GM19395 (cell line): ENCODE results near the gene ERCC3.
"Not testable (repeated sequence)": the region's sequence is repeated elsewhere in the genome, so short reads cannot be mapped to it uniquely, and the experiment has no call there.

Experiments used
- ATAC-seq: cut with Tn5 transposase; IDR thresholded peaks from one replicate; pipeline ENCODE4 v1.9.1; 2021; ENCODE audit warnings: mild to moderate bottlenecking, moderate library complexity; ENCODE audit not compliant: unreplicated experiment

The ERCC3 gene

DNA sequence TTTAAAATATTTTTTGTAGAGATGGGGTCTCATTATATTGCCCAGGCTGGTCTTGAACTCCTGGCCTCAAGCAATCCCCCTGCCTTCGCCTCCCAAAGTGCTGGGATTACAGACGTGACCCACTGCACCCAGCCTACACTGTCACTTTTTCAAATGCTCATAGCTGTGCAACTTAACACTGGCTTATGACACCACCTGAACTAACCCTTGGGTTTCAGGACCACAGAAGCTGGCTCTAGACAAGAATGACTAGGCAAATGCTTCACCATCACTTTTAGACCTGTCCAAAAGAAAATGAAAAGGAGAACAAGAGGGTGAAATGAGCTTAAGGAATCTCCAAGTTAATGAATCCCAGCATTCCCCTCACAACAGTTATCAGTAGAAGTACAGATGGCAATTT, 13.3 kb downstream of the ERCC3 start:
- ATAC-seq: no peak

DNA sequence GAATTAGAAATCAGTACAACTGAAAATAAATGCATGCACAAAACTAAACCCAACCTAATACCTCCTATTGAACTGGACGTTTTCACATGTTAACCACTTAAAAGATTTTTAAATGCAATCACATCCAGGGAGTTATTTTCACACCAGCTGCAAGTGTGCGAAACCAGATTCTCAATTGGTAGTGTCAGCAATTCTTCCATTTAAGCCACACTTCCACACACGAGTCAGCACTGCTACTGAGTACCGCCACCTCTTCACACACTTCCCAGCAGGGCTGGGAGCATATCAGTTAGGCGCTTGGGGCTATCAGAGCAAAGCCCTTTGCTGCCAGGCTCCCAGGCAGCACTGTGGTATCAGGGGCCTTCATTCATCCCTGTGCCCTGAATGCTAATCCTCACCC, 14.2 kb downstream of the ERCC3 start:
- ATAC-seq: no peak

DNA sequence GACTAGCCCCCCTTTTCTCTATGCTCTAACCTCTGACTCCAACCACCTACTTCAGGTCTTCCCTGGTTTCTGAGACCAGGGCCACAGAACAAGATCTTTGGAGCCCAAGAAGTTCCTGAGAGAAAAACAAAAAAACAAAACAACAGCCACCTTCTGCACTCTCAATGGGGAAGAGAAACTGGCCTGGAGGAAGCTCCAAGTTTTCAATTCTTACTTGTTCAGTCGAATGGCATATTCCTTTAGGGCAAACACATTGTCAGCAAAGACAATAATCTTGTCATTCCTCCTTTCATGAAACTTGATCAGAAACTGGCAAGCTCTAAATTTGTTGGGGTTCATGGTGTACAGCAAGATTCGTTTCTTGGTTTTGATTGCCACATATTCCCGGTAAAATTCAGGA, 15.0 kb downstream of the ERCC3 start:
- no peak for ATAC-seq

DNA sequence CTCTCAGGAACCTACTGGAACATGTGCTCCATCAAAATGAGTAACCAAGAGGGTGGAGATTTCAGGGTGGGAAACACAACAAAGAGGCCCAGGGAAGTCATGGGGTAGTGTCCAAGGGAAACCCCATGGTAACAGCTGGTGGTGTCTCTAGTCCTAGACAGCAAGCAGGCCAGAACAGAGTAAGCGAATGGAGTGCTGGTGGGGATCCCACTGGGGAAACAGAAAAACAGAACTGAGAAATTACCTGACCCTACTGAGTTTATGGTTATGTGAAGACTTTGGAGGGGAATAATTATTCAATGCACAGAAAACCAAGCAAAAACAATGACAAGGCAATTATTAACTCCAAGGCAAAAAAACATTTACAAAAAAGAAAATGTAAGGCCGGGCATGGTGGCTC, 16.9 kb downstream of the ERCC3 start:
- ATAC-seq: peak; percentile 78

- ATAC-seq: no peak
Observed at GRCh38 chr2:127275789-127276188, 18.2 kb downstream of the ERCC3 start.

DNA sequence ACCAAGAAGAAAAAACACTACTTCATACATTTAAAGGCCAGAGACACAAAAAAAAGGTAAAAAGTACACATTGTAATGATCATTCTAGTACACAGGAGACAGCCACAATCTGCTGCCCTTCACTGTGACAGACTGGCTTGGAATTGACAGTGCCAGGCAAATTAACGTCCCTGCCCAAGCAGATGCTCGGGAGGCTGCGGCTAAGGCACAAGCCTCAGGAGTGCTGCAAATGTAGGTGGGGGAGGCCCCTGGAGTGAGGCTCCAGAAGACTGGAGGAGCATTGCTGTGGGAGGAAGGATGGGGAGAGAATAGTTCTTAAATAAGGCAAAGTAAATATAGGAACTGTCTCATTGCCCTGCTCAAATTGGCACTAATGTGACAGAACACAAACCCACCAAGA, 18.6 kb downstream of the ERCC3 start:
- no peak for ATAC-seq

GRCh38 chr2:127270663-127271062, 23.3 kb downstream of the ERCC3 start:
- no peak for ATAC-seq

DNA sequence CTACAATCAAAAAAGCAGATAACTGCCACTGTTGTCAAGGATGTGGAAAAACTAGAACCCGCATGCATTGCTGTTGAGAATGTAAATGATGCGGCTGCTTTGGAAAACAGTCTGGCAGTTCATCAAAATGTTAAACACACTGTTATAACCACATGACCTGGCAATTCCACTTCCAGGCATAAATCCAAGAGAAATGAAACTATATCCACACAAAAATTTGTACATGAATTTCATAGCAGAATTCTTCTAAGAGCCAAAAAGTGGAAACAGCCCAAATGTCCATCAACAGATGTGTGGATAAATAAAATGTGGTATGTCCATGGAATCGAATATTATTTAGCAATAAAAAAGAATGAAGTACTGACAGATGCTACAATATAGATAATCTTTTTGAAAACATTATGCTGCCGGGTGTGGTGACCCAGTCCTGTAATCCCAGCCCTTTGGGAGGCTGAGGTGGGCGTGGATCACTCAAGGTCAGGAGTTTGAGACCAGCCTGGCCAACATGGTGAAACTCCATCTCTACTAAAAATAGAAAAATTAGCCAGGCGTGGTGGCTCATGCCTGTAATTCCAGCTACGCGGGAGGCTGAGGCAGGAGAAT, 32.0 kb downstream of the ERCC3 start:
- ATAC-seq: no peak

- no peak for ATAC-seq
Observed at GRCh38 chr2:127259355-127259754, 34.6 kb downstream of the ERCC3 start.

DNA sequence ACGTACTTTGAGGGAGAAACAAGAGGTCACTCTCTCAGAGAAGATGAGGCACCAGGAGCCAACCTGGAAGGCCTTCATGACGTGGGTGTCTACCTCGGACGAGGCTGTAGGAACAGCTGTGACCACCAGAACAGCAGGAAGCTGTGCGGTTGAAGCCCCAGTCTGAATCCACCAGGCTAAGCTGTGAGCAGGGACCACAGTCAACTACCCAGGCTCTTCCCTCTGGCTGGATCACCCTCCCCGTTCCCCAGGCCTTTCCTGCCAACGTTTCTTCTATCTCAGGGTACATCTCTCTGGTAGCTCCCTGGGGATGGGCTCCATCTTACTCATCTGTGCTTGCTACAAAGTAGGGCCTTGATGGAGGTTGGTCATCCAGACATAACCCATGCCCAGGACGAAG, 37.1 kb downstream of the ERCC3 start:
- ATAC-seq: no peak

DNA sequence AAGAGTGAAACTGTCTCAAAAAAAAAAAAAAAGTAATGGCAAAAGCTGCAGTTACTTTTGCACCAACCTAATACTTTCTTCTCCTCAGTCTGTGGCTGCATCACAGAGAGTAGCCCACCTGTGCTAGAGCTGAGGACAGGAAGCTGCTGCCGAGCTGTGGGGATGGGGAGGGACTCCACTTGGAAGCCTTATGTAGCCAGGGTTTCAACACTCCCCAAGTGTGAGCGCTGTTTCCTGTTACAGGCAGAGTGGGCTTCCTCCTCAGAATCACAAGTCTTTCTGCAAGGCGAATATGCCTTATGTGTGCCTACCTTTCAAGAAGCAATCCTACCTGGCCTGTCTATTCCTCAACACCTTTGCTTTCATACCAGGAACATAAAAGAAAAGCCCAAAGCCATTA, 37.6 kb downstream of the ERCC3 start:
- no peak for ATAC-seq

DNA sequence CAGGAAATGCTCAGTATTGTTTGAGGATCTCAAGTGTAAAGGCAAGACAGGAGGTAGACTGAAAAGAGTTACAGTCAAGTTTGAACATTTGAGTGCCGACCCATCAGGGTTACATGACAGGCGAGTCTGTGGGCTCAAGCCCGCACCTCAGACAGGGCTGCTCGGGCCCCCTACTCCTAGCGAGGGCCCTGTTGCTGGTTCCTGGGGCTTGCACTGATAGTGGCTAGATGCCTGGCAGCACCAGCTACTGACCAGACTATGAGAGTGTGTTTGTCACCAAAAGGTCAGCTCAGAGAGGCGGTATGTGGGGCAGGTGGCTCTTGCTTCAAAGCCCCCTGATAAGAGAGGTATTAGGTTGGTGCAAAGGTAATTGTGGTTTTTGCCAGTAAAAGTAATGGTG, 38.2 kb downstream of the ERCC3 start:
- ATAC-seq: no peak

GRCh38 chr2:127255146-127255545, 38.8 kb downstream of the ERCC3 start:
- no peak for ATAC-seq

DNA sequence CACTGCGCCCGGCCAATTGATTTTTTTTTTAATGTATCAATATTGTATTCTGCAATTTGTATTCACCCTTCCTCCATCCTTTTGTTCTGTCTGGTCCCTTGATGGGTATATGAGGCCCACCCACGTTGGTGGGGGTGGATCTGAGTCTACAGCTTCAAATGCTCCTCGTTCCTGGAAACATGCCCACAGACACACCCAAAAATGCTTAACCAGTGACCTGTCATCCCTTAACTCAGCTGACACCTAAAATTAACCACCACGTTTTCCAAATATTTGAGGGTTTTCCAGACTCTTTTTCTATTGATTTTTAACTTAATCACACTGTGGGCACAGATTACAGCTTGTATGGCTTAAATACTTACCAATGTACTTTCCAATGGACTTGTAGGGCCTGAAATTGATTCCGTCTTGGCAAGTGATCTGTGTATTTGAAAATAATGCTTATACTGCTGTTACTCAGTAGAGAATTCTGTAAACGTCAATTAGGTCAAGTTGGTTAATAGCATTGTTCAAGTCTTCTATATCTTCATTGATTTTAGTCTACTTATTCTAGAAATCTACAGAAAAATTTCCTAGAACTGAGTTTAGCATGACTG, 39.5 kb downstream of the ERCC3 start:
- ATAC-seq: no peak

- ATAC-seq: not testable (repeated sequence)
Observed at GRCh38 chr2:127241184-127241583, 52.8 kb downstream of the ERCC3 start.

GRCh38 chr2:127239395-127239794, 54.5 kb downstream of the ERCC3 start:
- no peak for ATAC-seq

DNA sequence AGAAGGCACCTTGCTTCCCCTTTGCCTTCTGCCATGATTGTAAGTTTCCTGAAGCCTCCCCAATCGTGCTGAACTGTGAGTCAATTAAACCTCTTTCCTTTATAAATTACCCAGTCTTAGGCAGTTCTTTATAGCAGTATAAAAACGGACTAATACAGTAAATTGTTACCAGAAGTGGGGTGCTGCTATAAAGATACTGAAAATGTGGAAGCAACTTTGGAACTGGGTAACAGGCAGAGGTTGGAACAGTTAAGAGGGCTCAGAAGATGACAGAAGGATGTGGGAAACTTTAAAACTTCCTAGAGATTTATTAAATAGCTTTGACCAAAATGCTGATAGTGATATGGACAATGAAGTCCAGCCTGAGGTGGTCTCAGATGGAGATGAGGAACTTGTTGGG, 56.2 kb downstream of the ERCC3 start:
- ATAC-seq: not testable (repeated sequence)

GRCh38 chr2:127235082-127235702, 58.8 kb downstream of the ERCC3 start:
- ATAC-seq: no peak

- no peak for ATAC-seq
Observed at GRCh38 chr2:127233710-127234109, 60.2 kb downstream of the ERCC3 start.

DNA sequence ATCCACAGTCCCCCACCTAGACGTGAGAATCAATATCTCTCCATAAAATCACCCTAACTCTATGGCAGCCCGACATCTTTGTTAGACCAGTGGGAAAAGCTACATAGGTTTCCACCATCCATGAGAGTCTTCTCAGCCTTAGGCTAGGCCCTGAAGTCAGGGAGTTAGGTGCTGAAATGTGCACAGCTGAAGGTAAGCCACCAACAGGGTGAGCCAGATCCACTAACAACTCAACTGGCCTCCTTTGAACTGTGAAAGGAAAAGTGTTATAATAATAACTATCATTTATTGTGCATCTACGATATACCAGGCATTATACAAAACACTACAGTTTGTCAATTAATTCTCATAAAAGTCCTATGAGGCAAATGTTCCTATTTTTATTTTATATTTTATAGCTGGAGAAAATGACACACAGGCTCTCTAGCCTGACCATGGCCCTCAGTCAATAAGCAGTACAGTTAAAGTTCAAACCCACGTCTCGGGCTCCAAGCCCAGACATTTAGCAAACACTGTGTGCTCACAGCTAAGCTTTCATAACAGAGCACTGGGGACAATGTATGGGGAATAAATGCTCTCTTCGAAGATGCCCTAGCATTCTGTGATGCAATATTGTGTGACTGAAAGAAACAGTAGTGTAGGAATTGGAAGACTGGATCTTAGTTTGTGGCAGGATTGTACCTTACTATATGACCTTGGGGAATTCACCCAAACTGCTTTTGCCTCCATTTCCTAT, 62.6 kb downstream of the ERCC3 start:
- ATAC-seq: no peak

DNA sequence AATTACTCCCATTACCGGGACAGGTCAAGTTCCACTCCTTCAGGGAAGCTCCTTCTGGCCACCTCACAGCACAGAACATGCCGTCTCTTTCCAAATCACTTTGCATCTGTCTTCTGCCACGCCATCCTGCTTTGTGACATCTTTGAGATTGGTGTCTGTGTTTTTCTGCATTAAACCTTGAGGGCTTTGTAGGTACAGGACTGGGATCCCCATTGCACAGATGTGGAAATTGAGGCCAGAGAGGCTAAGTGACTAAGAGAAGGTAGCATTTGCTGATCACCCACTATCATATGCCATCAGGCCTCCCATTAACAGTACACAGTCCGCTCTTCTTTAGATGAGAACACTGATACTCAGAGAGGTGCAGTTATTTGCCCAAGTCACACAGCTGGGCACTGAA, 64.4 kb downstream of the ERCC3 start:
- no peak for ATAC-seq

- ATAC-seq: no peak
Observed at GRCh38 chr2:127228102-127228501, 65.8 kb downstream of the ERCC3 start.
